Sciatic nerve (tissue), 2 donors: ENCODE results near the gene TTC28. TPM values are rescaled to one million over a fixed set of nuclear protein-coding genes. Genes with fewer than 3 reads are reported as not detected.

ENCODE experiments used
- ATAC-seq: fragments of 200-7000 bp; cut with Tn5 transposase; one replicate; pipeline ENCODE4 v1.9.1; 2020; ENCODE audit warnings: mild to moderate bottlenecking, moderate library complexity
- DNase-seq: peaks from one replicate; pipeline ENCODE4 v3.0.0-alpha.2; 2020; ENCODE audit warnings: low spot score
- intact Hi-C: fragments of 100-400 bp; cut with DNase I; formaldehyde crosslinking; loops from one replicate; pipeline ENCODE4 v1.14.2; 2022
- total RNA-seq: library from RNA; stranded (reverse); fragmentation: NEBNext Ultra II Directional; extraction: Animal tissue kit (Norgen Biotek cat#: 25700); gene quantifications from one replicate; pipeline ENCODE4 v1.2.1, GENCODE V29; 2021
- donor health status: DM: no; HTN: no; CAD: no.
- donor health status: DM: no; HTN: no; CAD: no.

TTC28 gene
- total RNA-seq, 1 donor from 2014 or later = 58.4 TPM

- intact Hi-C loops = loop anchor here (10.0 kb wide), 2 partner anchors 394 to 544 kb away; no protein-coding TSS in a partner anchor
- ATAC-seq = no peak
- DNase-seq = no peak
These were observed 628.4 kb downstream of the TTC28 start for GRCh38 chr22:28051091-28051786.

- DNase-seq (no peak), ATAC-seq (no peak)
- intact Hi-C loops = no loop called here
These were observed 631.1 kb downstream of the TTC28 start for GRCh38 chr22:28048529-28048928.

- DNase-seq (no peak), ATAC-seq (no peak)
- intact Hi-C loops = no loop called here
These were observed 631.9 kb downstream of the TTC28 start for GRCh38 chr22:28047740-28048139.

GRCh38 chr22:28046100-28046499, 633.5 kb downstream of the TTC28 start:
- intact Hi-C loops = no loop called here
- ATAC-seq (no peak), DNase-seq (no peak)

- intact Hi-C loops = no loop called here
- DNase-seq = no peak
- ATAC-seq = no peak
These were observed 635.0 kb downstream of the TTC28 start for GRCh38 chr22:28044546-28045173.

- DNase-seq (no peak), ATAC-seq (no peak)
These were observed 636.4 kb downstream of the TTC28 start for GRCh38 chr22:28043266-28043665.

GRCh38 chr22:28034760-28035401, 644.8 kb downstream of the TTC28 start:
- DNase-seq = peak; percentile 79
- ATAC-seq = peak; percentile 78

More at GRCh38 chr22:28043266-28043665, 636.4 kb downstream of the TTC28 start:
- intact Hi-C loops = no loop called here

GRCh38 chr22:28034145-28034759, 645.4 kb downstream of the TTC28 start:
- intact Hi-C loops = no loop called here
- peak; percentile 42 for ATAC-seq
- peak; percentile 23 for DNase-seq

More at GRCh38 chr22:28034760-28035401, 644.8 kb downstream of the TTC28 start:
- intact Hi-C loops = no loop called here

GRCh38 chr22:28032861-28033260, 646.8 kb downstream of the TTC28 start:
- no peak for ATAC-seq
- DNase-seq = peak; percentile 2
- intact Hi-C loops = no loop called here

- ATAC-seq (no peak), DNase-seq (peak; percentile 18)
- intact Hi-C loops = no loop called here
These were observed 648.2 kb downstream of the TTC28 start for GRCh38 chr22:28031383-28031922.

GRCh38 chr22:28030473-28030872, 649.2 kb downstream of the TTC28 start:
- ATAC-seq (no peak), DNase-seq (peak; percentile 22)
- intact Hi-C loops = no loop called here

- ATAC-seq = no peak
These were observed 649.7 kb downstream of the TTC28 start for GRCh38 chr22:28029956-28030355.

GRCh38 chr22:28029201-28029948, 650.3 kb downstream of the TTC28 start:
- ATAC-seq (peak; percentile 42), DNase-seq (peak; percentile 51)
- intact Hi-C loops = no loop called here

More at GRCh38 chr22:28029956-28030355, 649.7 kb downstream of the TTC28 start:
- peak; percentile 45 for DNase-seq
- intact Hi-C loops = no loop called here

GRCh38 chr22:28027453-28028448, 651.9 kb downstream of the TTC28 start:
- DNase-seq (peak; percentile 54), ATAC-seq (peak; percentile 79)
- intact Hi-C loops = no loop called here

- DNase-seq = peak; percentile 37
- no peak for ATAC-seq
- intact Hi-C loops = no loop called here
These were observed 653.6 kb downstream of the TTC28 start for GRCh38 chr22:28025866-28026575.

GRCh38 chr22:28025333-28025732, 654.3 kb downstream of the TTC28 start:
- intact Hi-C loops = no loop called here
- ATAC-seq (no peak), DNase-seq (peak; percentile 21)

- intact Hi-C loops = no loop called here
- ATAC-seq (no peak), DNase-seq (peak; percentile 37)
These were observed 655.2 kb downstream of the TTC28 start for GRCh38 chr22:28024422-28024888.
